MCF 10A (cell line): ENCODE measurements around the gene DCDC2B. TPM values are rescaled to one million over a fixed set of nuclear protein-coding genes. Genes with fewer than 3 reads are reported as not detected.

Experiments used
- BruUV-seq: library from RNA; stranded (reverse); fragments of 400-500 nt; replicated peaks from 2 replicates; lab custom pipeline; 2021; lab: Mats Ljungman, UMichigan
- CTCF ChIA-PET: fragments of 300-600 bp; sonication (Branson Sonifier 250); formaldehyde crosslinking; extraction: SDS; loops from one replicate; lab custom pipeline; 2021; ENCODE audit warnings: antibody characterized with exemption, inconsistent platforms; lab: Yijun Ruan, JAX
- POLR2A ChIA-PET: fragments of 300-600, 350-650 bp; sonication (Branson Sonifier 250); formaldehyde crosslinking; extraction: SDS; loops from one replicate; lab custom pipeline; 2020; ENCODE audit warnings: antibody characterized with exemption, inconsistent platforms; lab: Yijun Ruan, JAX
- DNase-seq: peaks from one replicate; pipeline ENCODE4 v3.0.0-alpha.2; 2018; ENCODE audit not compliant: unreplicated experiment
- H3K27ac Mint-ChIP-seq: one replicate; pipeline ENCODE4 v1.8.0; 2022; ENCODE audit warnings: mild to moderate bottlenecking, low read depth, mixed read lengths; ENCODE audit not compliant: unreplicated experiment
- H3K27me3 Mint-ChIP-seq: one replicate; pipeline ENCODE4 v1.8.0; 2022; ENCODE audit warnings: mixed read lengths; ENCODE audit not compliant: insufficient read depth, unreplicated experiment
- H3K36me3 Mint-ChIP-seq: one replicate; pipeline ENCODE4 v1.8.0; 2022; ENCODE audit warnings: mild to moderate bottlenecking, moderate library complexity, mixed read lengths; ENCODE audit not compliant: insufficient read depth, unreplicated experiment
- H3K4me1 Mint-ChIP-seq: one replicate; pipeline ENCODE4 v1.8.0; 2022; ENCODE audit warnings: mixed read lengths; ENCODE audit not compliant: insufficient read depth, unreplicated experiment
- H3K4me3 Mint-ChIP-seq: one replicate; pipeline ENCODE4 v1.8.0; 2022; ENCODE audit warnings: mild to moderate bottlenecking, moderate library complexity, mixed read lengths; ENCODE audit not compliant: unreplicated experiment
- H3K9me3 Mint-ChIP-seq: one replicate; pipeline ENCODE4 v1.8.0; 2022; ENCODE audit warnings: mixed read lengths; ENCODE audit not compliant: unreplicated experiment
- CTCF ChIP-seq: fragments of 200-600 bp; IDR thresholded peaks from one replicate; pipeline ENCODE4 v1.8.0; 2022; ENCODE audit warnings: antibody characterized with exemption, mild to moderate bottlenecking; ENCODE audit not compliant: unreplicated experiment
- intact Hi-C: fragments of 100-400 bp; cut with micrococcal nuclease; formaldehyde crosslinking; loops from 2 replicates; pipeline ENCODE4 v1.14.1; 2022
- total RNA-seq: library from RNA; stranded (reverse); gene quantifications from 2 replicates; pipeline ENCODE4 v1.2.3, GENCODE V29; 2022

The DCDC2B gene
- total RNA-seq, 1 experiment from 2014 or later: not detected

GRCh38 chr1:32231843-32232432 lies 23.0 kb downstream of the DCDC2B start:
- no peak for DNase-seq
- TF ChIP-seq CTCF: no peak
- BruUV-seq: no TSS peak
- no peaks in the 10 kb centered on the region for H3K9me3 Mint-ChIP-seq
- H3K4me3 Mint-ChIP-seq: no peak overlapping the region
- intact Hi-C loops: no loop called here
- H3K27ac Mint-ChIP-seq: no peak overlapping the region
- ChIA-PET CTCF (interaction anchor here (1.3 kb wide), 1 partner anchor 16 kb away, joined by 3 read pairs; no protein-coding TSS in a partner anchor), POLR2A (interaction anchor here (1.6 kb wide), 1 partner anchor 9 kb away, joined by 4 read pairs; the partner anchor contains the start of genes EIF3I and TMEM234)
- peaks cover 58% of the 10 kb centered on the region for H3K36me3 Mint-ChIP-seq
- peaks cover 15% of the 10 kb centered on the region for H3K4me1 Mint-ChIP-seq
- no peaks in the 10 kb centered on the region for H3K27me3 Mint-ChIP-seq

- Mint-ChIP-seq H3K27me3 (no peaks in the 10 kb centered on the region), H3K9me3 (no peaks in the 10 kb centered on the region), H3K4me3 (no peak overlapping the region), H3K27ac (peak overlapping the region; percentile 12), H3K36me3 (peaks cover 50% of the 10 kb centered on the region), H3K4me1 (peaks cover 15% of the 10 kb centered on the region)
- POLR2A ChIA-PET: interaction anchor here (1.1 to 1.6 kb wide), 2 partner anchors 10 to 59 kb away, joined by 3 to 4 read pairs; partner anchors contain the start of genes EIF3I, HDAC1 and TMEM234
- intact Hi-C loops: no loop called here
- TF ChIP-seq CTCF: no peak
- no peak for DNase-seq
- no TSS peak for BruUV-seq
- CTCF ChIA-PET: no interaction called here
Measured at GRCh38 chr1:32232558-32233304, 23.8 kb downstream of the DCDC2B start.

DNA sequence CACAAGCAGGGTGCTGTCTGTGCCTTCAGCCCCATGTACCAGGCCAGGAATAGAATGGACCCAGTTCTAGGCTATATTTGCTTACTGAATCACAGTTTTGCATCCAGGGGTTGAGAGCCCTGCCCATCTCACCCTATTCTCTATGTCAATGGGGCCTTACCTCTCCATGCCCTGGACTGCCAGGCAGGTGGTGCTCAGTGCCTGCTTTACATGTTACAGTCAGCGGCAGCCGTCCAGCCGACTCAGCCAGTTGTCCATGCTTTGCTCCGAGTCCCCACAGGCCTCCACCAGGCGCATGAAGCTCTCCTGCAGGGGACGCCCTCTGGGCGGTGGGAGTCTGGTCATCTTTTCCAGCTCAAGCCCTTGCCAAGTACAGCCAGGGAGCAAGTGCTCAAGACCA lies 25.9 kb downstream of the DCDC2B start:
- ChIA-PET CTCF (interaction anchor here (0.5 to 1.2 kb wide), 4 partner anchors 19 to 76 kb away, joined by 3 to 5 read pairs (median 4); no protein-coding TSS in a partner anchor), POLR2A (interaction anchor here (1.2 to 2.2 kb wide), 3 partner anchors 12 to 36 kb away, joined by 4 to 9 read pairs (median 6); no protein-coding TSS in a partner anchor)
- no TSS peak for BruUV-seq
- H3K27me3 Mint-ChIP-seq: no peaks in the 10 kb centered on the region
- DNase-seq: no peak
- peaks cover 30% of the 10 kb centered on the region for H3K36me3 Mint-ChIP-seq
- no peaks in the 10 kb centered on the region for H3K9me3 Mint-ChIP-seq
- H3K4me1 Mint-ChIP-seq: peaks cover 15% of the 10 kb centered on the region
- no peak overlapping the region for H3K27ac Mint-ChIP-seq
- TF ChIP-seq CTCF: no peak
- intact Hi-C loops: no loop called here
- no peak overlapping the region for H3K4me3 Mint-ChIP-seq

GRCh38 chr1:32239337-32239736 lies 30.4 kb downstream of the DCDC2B start:
- no TSS peak for BruUV-seq
- H3K27ac Mint-ChIP-seq: no peak overlapping the region

More at GRCh38 chr1:32239337-32239736, 30.4 kb downstream of the DCDC2B start:
- H3K4me3 Mint-ChIP-seq: peak overlapping the region; percentile 68
- POLR2A ChIA-PET: interaction anchor here (1.2 kb wide), 1 partner anchor 37 kb away, joined by 4 read pairs; no protein-coding TSS in a partner anchor
- no peaks in the 10 kb centered on the region for H3K36me3 Mint-ChIP-seq
- DNase-seq: no peak
- peaks cover 13% of the 10 kb centered on the region for H3K4me1 Mint-ChIP-seq
- TF ChIP-seq CTCF: no peak
- no peaks in the 10 kb centered on the region for H3K9me3 Mint-ChIP-seq
- H3K27me3 Mint-ChIP-seq: no peaks in the 10 kb centered on the region
- CTCF ChIA-PET: interaction anchor here (0.9 to 1.9 kb wide), 2 partner anchors 10 to 79 kb away, joined by 3 to 10 read pairs; no protein-coding TSS in a partner anchor
- intact Hi-C loops: no loop called here
